ENCODE results near the gene TPPP.
"Not testable (repeated sequence)": the region's sequence is repeated elsewhere in the genome, so short reads cannot be mapped to it uniquely, and the experiment has no call there.

The TPPP gene

GRCh38 chr5:646396-647201, 46.6 kb downstream of the TPPP start:
- no peak for DNase-seq

- DNase-seq, result no peak
Measured at GRCh38 chr5:645421-645820, 47.7 kb downstream of the TPPP start.

- DNase-seq, result no peak
Measured at GRCh38 chr5:644971-645370, 48.2 kb downstream of the TPPP start.

- no peak for DNase-seq
Measured at GRCh38 chr5:644509-644908, 48.6 kb downstream of the TPPP start.

- DNase-seq, result no peak
Measured at GRCh38 chr5:643811-644271, 49.3 kb downstream of the TPPP start.

GRCh38 chr5:643351-643801, 49.8 kb downstream of the TPPP start:
- DNase-seq, result no peak

GRCh38 chr5:642481-642880, 50.7 kb downstream of the TPPP start:
- DNase-seq, result no peak

GRCh38 chr5:641331-641765, 51.8 kb downstream of the TPPP start:
- DNase-seq, result no peak

GRCh38 chr5:640461-641330, 52.5 kb downstream of the TPPP start:
- no peak for DNase-seq

- DNase-seq, result no peak
Measured at GRCh38 chr5:639584-640213, 53.5 kb downstream of the TPPP start.

GRCh38 chr5:639253-639530, 54.0 kb downstream of the TPPP start:
- no peak for DNase-seq

- DNase-seq, result no peak
Measured at GRCh38 chr5:638501-639252, 54.5 kb downstream of the TPPP start.

GRCh38 chr5:637581-638450, 55.3 kb downstream of the TPPP start:
- DNase-seq, result no peak

GRCh38 chr5:636951-637350, 56.2 kb downstream of the TPPP start:
- no peak for DNase-seq

- DNase-seq, result no peak
Measured at GRCh38 chr5:635306-636055, 57.7 kb downstream of the TPPP start.

GRCh38 chr5:634191-634590, 59.0 kb downstream of the TPPP start:
- no peak for DNase-seq

GRCh38 chr5:633501-633955, 59.6 kb downstream of the TPPP start:
- no peak for DNase-seq

- not testable (repeated sequence) for DNase-seq
Measured at GRCh38 chr5:628351-629205, 64.6 kb downstream of the TPPP start.

Measured in anterior cingulate cortex (tissue), 58 donors.